Erythroblast (primary cell): Measurements from ENCODE around the gene HMOX1.
"Not testable (repeated sequence)": the region's sequence is repeated elsewhere in the genome, so short reads cannot be mapped to it uniquely, and the experiment has no call there.

ENCODE experiments used
- DNase-seq, 2 experiments: peaks; one replicate each; lab custom pipeline; 2025; lab: John Stamatoyannopoulos, UW
- GATA1 ChIP-seq: IDR thresholded peaks from 2 replicates; pipeline ENCODE4 v1.6.1; 2011; ENCODE audit warnings: low read depth, mild to moderate bottlenecking, control low read depth, low read length, moderate library complexity
- POLR2A ChIP-seq: IDR thresholded peaks from 2 replicates; pipeline ENCODE4 v1.6.1; 2011; ENCODE audit warnings: mild to moderate bottlenecking, low read length

Gene HMOX1

DNA sequence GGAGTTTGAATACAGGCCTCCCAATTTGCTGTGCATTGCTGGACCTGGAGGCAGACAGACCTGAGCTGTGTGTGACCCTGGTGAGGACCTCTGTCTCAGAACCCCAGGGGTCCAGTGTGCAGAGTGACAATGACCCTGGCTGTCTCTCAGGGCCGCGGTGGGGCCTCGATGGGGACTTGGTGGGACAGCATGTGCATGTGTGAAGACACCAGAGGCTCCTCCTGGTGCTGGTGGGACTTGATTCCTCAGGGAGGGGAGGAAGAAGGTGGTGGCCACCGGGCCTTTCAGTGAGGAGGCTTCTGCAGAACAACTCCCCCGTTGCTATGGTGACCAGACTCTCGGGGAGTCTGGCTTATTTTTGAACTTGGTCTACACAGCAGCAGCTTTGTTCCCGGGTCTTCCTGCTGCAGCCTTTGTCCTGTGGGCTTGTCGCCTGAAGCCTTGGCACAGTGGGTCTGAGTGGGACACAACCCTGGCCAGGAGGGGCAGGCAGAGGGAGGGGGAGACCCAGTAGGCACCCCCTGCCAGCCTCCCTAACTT, 54.4 kb downstream of the HMOX1 start:
- no peak for TF ChIP-seq POLR2A
- TF ChIP-seq GATA1, result no peak
- peak; percentile 11 to 23 for DNase-seq

DNA sequence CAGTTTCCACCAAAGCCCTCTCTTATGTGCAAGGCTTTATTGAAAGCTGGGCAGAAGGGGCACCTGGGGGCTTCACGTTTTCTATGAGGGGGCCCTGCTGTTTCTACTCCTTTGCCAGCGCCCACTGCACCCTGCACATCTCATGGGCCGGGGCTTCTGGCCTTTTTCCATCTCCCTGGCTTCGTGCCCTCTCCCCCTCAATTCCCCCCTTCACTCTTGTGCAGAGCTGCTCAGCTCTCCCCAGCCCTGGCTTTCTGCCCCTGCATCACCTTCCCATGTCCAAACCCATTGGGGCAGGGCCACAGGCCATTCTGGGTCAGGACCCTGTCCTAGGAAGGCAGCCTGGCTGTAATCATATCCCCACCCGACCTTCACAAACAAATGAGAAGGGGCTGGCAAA, 55.5 kb downstream of the HMOX1 start:
- DNase-seq, result no peak
- TF ChIP-seq POLR2A, result no peak

- no peak for TF ChIP-seq GATA1
- no peak for TF ChIP-seq POLR2A
- DNase-seq, result peak; percentile 37 to 40
Observed at GRCh38 chr22:35437049-35437448, 56.2 kb downstream of the HMOX1 start.

DNA sequence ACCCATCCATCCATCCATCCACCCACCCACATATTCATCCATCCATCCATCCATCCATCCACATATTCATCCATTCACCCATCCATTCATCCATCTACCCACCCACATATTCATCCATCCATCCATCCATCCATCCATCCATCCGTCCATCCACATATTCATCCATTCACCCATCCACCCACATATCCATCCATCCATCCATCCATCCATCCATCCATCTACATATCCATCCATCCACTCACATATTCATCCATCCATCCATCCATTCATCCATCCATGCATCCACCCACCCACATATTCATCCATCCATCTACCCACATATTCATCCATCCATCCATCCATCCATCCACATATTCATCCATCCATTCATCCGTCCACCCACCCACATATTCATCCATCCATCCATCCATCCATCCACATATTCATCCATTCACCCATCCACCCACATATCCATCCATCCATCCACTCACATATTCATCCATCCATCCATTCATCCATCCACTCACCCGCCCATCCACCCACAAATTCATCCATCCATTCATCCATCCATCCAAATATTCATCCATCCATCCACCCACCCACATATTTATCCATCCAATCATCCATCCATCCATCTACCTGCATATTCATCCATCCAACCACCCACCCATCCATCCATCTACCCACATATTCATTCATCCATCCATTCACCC, 57.9 kb downstream of the HMOX1 start:
- not testable (repeated sequence) for DNase-seq

- no peak for DNase-seq
- TF ChIP-seq POLR2A (no peak), GATA1 (no peak)
Observed at GRCh38 chr22:35439365-35439717, 58.4 kb downstream of the HMOX1 start.

DNA sequence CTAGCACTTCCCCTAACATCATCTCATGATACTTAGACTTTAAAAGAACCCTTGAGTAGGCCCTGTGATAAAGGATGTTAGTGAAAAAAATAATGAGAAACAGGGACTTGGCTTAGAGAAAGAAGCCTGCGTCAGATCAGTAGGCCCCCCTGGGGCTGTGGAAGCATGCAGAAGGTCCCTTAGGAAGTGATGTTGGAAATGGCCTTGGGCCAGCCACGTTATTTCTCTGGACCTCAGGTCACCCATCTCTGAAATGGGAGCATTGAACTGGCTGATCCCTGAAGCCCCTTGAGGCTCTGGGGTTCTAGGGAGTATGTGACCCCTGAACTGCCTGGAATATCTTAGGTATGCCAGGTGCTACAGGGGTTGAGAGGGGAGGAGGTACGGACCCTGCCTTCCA, 59.2 kb downstream of the HMOX1 start:
- TF ChIP-seq POLR2A, result no peak
- no peak for TF ChIP-seq GATA1
- no peak for DNase-seq

- no peak for TF ChIP-seq GATA1
- no peak for TF ChIP-seq POLR2A
Observed at GRCh38 chr22:35441489-35442100, 60.7 kb downstream of the HMOX1 start.

DNA sequence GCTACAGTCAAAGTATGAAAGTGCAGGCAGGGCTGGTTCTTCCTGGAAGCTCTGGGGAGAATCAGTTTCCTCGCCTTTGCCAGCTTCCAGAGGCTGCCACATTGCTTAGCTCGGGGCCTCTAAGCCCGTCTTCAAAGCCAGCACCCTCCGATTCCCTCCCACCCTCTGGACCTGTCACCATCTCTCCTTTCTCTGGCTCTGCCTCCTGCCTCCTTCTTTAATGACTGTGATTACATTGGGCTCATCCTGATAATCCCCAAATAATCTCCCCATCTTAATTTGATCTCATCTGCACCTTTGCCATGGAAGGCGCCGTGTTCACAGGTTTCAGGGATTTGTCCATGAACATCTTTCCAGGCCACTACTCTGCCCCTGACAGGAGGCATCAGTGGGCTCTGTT, 61.6 kb downstream of the HMOX1 start:
- TF ChIP-seq POLR2A (no peak), GATA1 (no peak)
- no peak for DNase-seq

More at GRCh38 chr22:35441489-35442100, 60.7 kb downstream of the HMOX1 start:
- no peak for DNase-seq

- no peak for DNase-seq
- TF ChIP-seq GATA1, result no peak
- TF ChIP-seq POLR2A, result no peak
Observed at GRCh38 chr22:35443338-35443737, 62.4 kb downstream of the HMOX1 start.
